Measurements from ENCODE around the gene ITGAD.

The ITGAD gene

GRCh38 chr16:31365131-31365865, 27.8 kb upstream of the ITGAD start:
- no peak for DNase-seq

- DNase-seq, result no peak
Measured at GRCh38 chr16:31367853-31368252, 25.3 kb upstream of the ITGAD start.

GRCh38 chr16:31371008-31371407, 22.1 kb upstream of the ITGAD start:
- no peak for DNase-seq

GRCh38 chr16:31371619-31372484, 21.3 kb upstream of the ITGAD start:
- no peak for DNase-seq

GRCh38 chr16:31373235-31373634, 19.9 kb upstream of the ITGAD start:
- DNase-seq, result no peak

- DNase-seq, result no peak
Measured at GRCh38 chr16:31375231-31375630, 17.9 kb upstream of the ITGAD start.

- no peak for DNase-seq
Measured at GRCh38 chr16:31376705-31377104, 16.4 kb upstream of the ITGAD start.

- no peak for DNase-seq
Measured at GRCh38 chr16:31377210-31377903, 15.8 kb upstream of the ITGAD start.

- no peak for DNase-seq
Measured at GRCh38 chr16:31380201-31380600, 12.9 kb upstream of the ITGAD start.

GRCh38 chr16:31382485-31383161, 10.5 kb upstream of the ITGAD start:
- DNase-seq, result peak; percentile 43

- no peak for DNase-seq
Measured at GRCh38 chr16:31385680-31386079, 7.5 kb upstream of the ITGAD start.

- no peak for DNase-seq
Measured at GRCh38 chr16:31386157-31386984, 6.8 kb upstream of the ITGAD start.

GRCh38 chr16:31388535-31388934, 4.6 kb upstream of the ITGAD start:
- DNase-seq, result no peak

GRCh38 chr16:31390504-31391041, 2.6 kb upstream of the ITGAD start:
- no peak for DNase-seq

GRCh38 chr16:31395647-31396046, 2.5 kb downstream of the ITGAD start:
- no peak for DNase-seq

GRCh38 chr16:31397096-31397660, 4.0 kb downstream of the ITGAD start:
- no peak for DNase-seq

- DNase-seq, result no peak
Measured at GRCh38 chr16:31397701-31398100, 4.6 kb downstream of the ITGAD start.

GRCh38 chr16:31400191-31400590, 7.1 kb downstream of the ITGAD start:
- no peak for DNase-seq

- no peak for DNase-seq
Measured at GRCh38 chr16:31401436-31401835, 8.3 kb downstream of the ITGAD start.

- DNase-seq, result no peak
Measured at GRCh38 chr16:31402687-31403086, 9.6 kb downstream of the ITGAD start.

- no peak for DNase-seq
Measured at GRCh38 chr16:31403590-31404352, 10.6 kb downstream of the ITGAD start.

All from activated CD4-positive, alpha-beta T cell treated with anti-CD3 and anti-CD28 coated beads, Interleukin-2, amount 50 U/mL, for 1 hour (primary cell).